H1 (cell line): Measurements from ENCODE around the gene CTBP2. TPM values are rescaled to one million over a fixed set of nuclear protein-coding genes. Genes with fewer than 3 reads are reported as not detected.

Source experiments
- CTCF ChIA-PET: fragments of 300-600 bp; sonication (Branson Sonifier 250); formaldehyde crosslinking; loops from one replicate; lab custom pipeline; 2021; ENCODE audit not compliant: partially characterized antibody; lab: Charles Lee
- POLR2A ChIA-PET: fragments of 300-600 bp; sonication (Branson Sonifier 250); formaldehyde crosslinking; loops from one replicate; lab custom pipeline; 2021; ENCODE audit warnings: inconsistent platforms; ENCODE audit not compliant: partially characterized antibody; lab: Charles Lee
- DNase-seq, 2 experiments: peaks; one replicate each; pipeline versions ENCODE4 v3.0.0 to v3.0.0-alpha.2; 2010 to 2022; ENCODE audit warnings: low spot score in 2 of 2, low read depth in 1 of 2, mixed read lengths in 1 of 2
- FAIRE-seq: peaks from 2 replicates; lab custom pipeline; 2011; peaks lifted over from hg19 to GRCh38; lab: Jason Lieb, UNC
- H2AFZ ChIP-seq: 2 replicates; pipeline ENCODE4 v1.8.1; 2012; ENCODE audit warnings: low read length, inconsistent platforms
- H2AK5ac ChIP-seq: 2 replicates; pipeline ENCODE4 v1.6.1; 2013; ENCODE audit warnings: low read depth, low read length
- H2BK120ac ChIP-seq: replicated peaks from 2 replicates; pipeline ENCODE3; 2013; ENCODE audit warnings: low read depth, low read length, inconsistent platforms
- H2BK12ac ChIP-seq: 2 replicates; pipeline ENCODE4 v1.6.1; 2013; ENCODE audit warnings: low read depth, low read length
- H2BK15ac ChIP-seq: 2 replicates; pipeline ENCODE4 v1.6.1; 2013; ENCODE audit warnings: low read length
- H2BK20ac ChIP-seq: 2 replicates; pipeline ENCODE4 v1.6.1; 2013; ENCODE audit warnings: low read length
- H2BK5ac ChIP-seq: 2 replicates; pipeline ENCODE4 v1.6.1; 2013; ENCODE audit warnings: low read depth, low read length
- H3K14ac ChIP-seq: 2 replicates; pipeline ENCODE4 v1.6.1; 2013; ENCODE audit warnings: inconsistent platforms; ENCODE audit not compliant: insufficient read length
- H3K18ac ChIP-seq: 2 replicates; pipeline ENCODE4 v1.6.1; 2013; ENCODE audit warnings: low read length; ENCODE audit errors: extremely low read depth
- H3K23ac ChIP-seq: 2 replicates; pipeline ENCODE4 v1.6.1; 2013; ENCODE audit warnings: inconsistent platforms; ENCODE audit not compliant: insufficient read length
- H3K23me2 ChIP-seq: 2 replicates; pipeline ENCODE4 v1.6.1; 2013; ENCODE audit warnings: low read depth, low read length
- H3K27ac ChIP-seq: 2 replicates; pipeline ENCODE4 v1.6.1; 2011; ENCODE audit warnings: low read depth, low read length, inconsistent platforms
- H3K27me3 ChIP-seq, 4 experiments: replicated peaks in 1 of 4; 1 replicate in 1 of 4; 2 replicates in 3 of 4; pipeline versions ENCODE4 v1.6.1 to v1.8.1; 2011 to 2013; ENCODE audit warnings: low read length in 3 of 4, mild to moderate bottlenecking in 3 of 4, inconsistent platforms in 2 of 4, mixed read lengths in 2 of 4, moderate library complexity in 1 of 4; ENCODE audit not compliant: control insufficient read depth in 3 of 4, insufficient read depth in 3 of 4; ENCODE audit errors: extremely low read depth in 1 of 4
- H3K36me3 ChIP-seq, 4 experiments: 2 replicates each; pipeline versions ENCODE4 v1.6.1 to v1.8.1; 2011 to 2013; ENCODE audit warnings: mild to moderate bottlenecking in 4 of 4, low read length in 3 of 4, moderate library complexity in 2 of 4, control low read depth in 1 of 4, inconsistent platforms in 1 of 4; ENCODE audit not compliant: insufficient read depth in 4 of 4, control insufficient read depth in 2 of 4
- H3K4ac ChIP-seq: replicated peaks from 2 replicates; pipeline ENCODE3; 2013; ENCODE audit warnings: low read length, low read depth, mixed read lengths, inconsistent platforms; ENCODE audit not compliant: insufficient read length
- H3K4me1 ChIP-seq, 4 experiments: replicated peaks in 1 of 4; 1 replicate in 1 of 4; 2 replicates in 3 of 4; pipeline versions ENCODE4 v1.6.1 to v1.8.1; 2011 to 2013; ENCODE audit warnings: low read length in 3 of 4, inconsistent platforms in 2 of 4, mixed read lengths in 1 of 4; ENCODE audit not compliant: insufficient read depth in 4 of 4, control insufficient read depth in 3 of 4
- H3K4me2 ChIP-seq, 2 experiments: 2 replicates each; pipeline versions ENCODE4 v1.6.1 to v1.8.1; 2011 to 2013; ENCODE audit warnings: low read depth in 2 of 2, low read length in 2 of 2, control low read depth in 1 of 2, inconsistent platforms in 1 of 2, mild to moderate bottlenecking in 1 of 2; ENCODE audit not compliant: insufficient read depth in 1 of 2
- H3K4me3 ChIP-seq, 4 experiments: fragments of 200-600, 300-600 bp in 1 of 4; sonication (generic), shearing (Covaris generic), sonication (Bioruptor Twin) in 1 of 4; 2 replicates each; pipeline versions ENCODE4 v1.5.1 to v1.8.1; 2011 to 2016; ENCODE audit warnings: low read length in 4 of 4, low read depth in 3 of 4, control low read depth in 2 of 4, inconsistent platforms in 2 of 4, mild to moderate bottlenecking in 2 of 4, mixed read lengths in 1 of 4, moderate library complexity in 1 of 4; ENCODE audit not compliant: insufficient read depth in 2 of 4; ENCODE audit errors: extremely low read depth in 1 of 4
- H3K56ac ChIP-seq: replicated peaks from 2 replicates; pipeline ENCODE3; 2013; ENCODE audit warnings: low read depth, mild to moderate bottlenecking, mixed read lengths, low read length, inconsistent platforms; ENCODE audit not compliant: insufficient read length
- H3K79me1 ChIP-seq: 2 replicates; pipeline ENCODE4 v1.6.1; 2013; ENCODE audit warnings: low read depth, low read length, control low read depth
- H3K79me2 ChIP-seq, 2 experiments: 2 replicates each; pipeline versions ENCODE4 v1.6.1 to v1.8.1; 2012 to 2013; ENCODE audit warnings: low read length in 2 of 2, mild to moderate bottlenecking in 2 of 2, inconsistent platforms in 1 of 2; ENCODE audit not compliant: insufficient read depth in 2 of 2, control insufficient read depth in 1 of 2
- H3K9ac ChIP-seq, 4 experiments: replicated peaks in 1 of 4; 1 replicate in 1 of 4; 2 replicates in 3 of 4; pipeline versions ENCODE4 v1.6.1 to v1.8.1; 2011 to 2013; ENCODE audit warnings: low read depth in 3 of 4, low read length in 3 of 4, control low read depth in 2 of 4, mild to moderate bottlenecking in 2 of 4, moderate library complexity in 2 of 4, inconsistent platforms in 1 of 4; ENCODE audit errors: extremely low read depth in 1 of 4
- H3K9me3 ChIP-seq, 2 experiments: 2 replicates each; pipeline versions ENCODE4 v1.6.1 to v1.8.1; 2012 to 2013; ENCODE audit warnings: mild to moderate bottlenecking in 2 of 2, moderate library complexity in 2 of 2, control low read depth in 1 of 2, inconsistent platforms in 1 of 2, low read depth in 1 of 2, low read length in 1 of 2, mixed read lengths in 1 of 2; ENCODE audit not compliant: insufficient read depth in 2 of 2
- H4K20me1 ChIP-seq, 2 experiments: replicated peaks in 1 of 2; 2 replicates each; pipeline versions ENCODE3 to v1.8.1; 2011 to 2013; ENCODE audit warnings: inconsistent platforms in 2 of 2, low read length in 2 of 2, mild to moderate bottlenecking in 1 of 2; ENCODE audit not compliant: insufficient read depth in 2 of 2, control insufficient read depth in 1 of 2
- H4K5ac ChIP-seq: 2 replicates; pipeline ENCODE4 v1.6.1; 2013; ENCODE audit warnings: low read length, low read depth, mixed read lengths, inconsistent platforms; ENCODE audit not compliant: insufficient read length
- H4K8ac ChIP-seq: 2 replicates; pipeline ENCODE4 v1.8.0; 2013; ENCODE audit warnings: mild to moderate bottlenecking, moderate library complexity, low read length, inconsistent platforms; ENCODE audit not compliant: insufficient read depth; ENCODE audit errors: extremely low read depth
- H4K91ac ChIP-seq: replicated peaks from 2 replicates; pipeline ENCODE3; 2013; ENCODE audit warnings: low read length, mixed read lengths, inconsistent platforms; ENCODE audit not compliant: insufficient read length
- CEBPB ChIP-seq: IDR thresholded peaks from 2 replicates; pipeline ENCODE4 v1.6.1; 2012; ENCODE audit warnings: low read depth, low read length
- CHD2 ChIP-seq: IDR thresholded peaks from 2 replicates; pipeline ENCODE4 v1.6.1; 2012; ENCODE audit warnings: low read length, improper control_type of control experiment
- CTBP2 ChIP-seq: IDR thresholded peaks from 2 replicates; pipeline ENCODE4 v1.7.0; 2011; ENCODE audit warnings: borderline replicate concordance, mild to moderate bottlenecking, moderate library complexity, mixed read lengths, low read length; ENCODE audit not compliant: insufficient read depth, insufficient read length
- JUND ChIP-seq: IDR thresholded peaks from 2 replicates; pipeline ENCODE4 v1.6.1; 2011; ENCODE audit warnings: mild to moderate bottlenecking, improper control_type of control experiment, low read length
- KDM5A ChIP-seq: fragments of 200-600 bp; IDR thresholded peaks from 2 replicates; pipeline ENCODE4 v1.7.1; 2012; ENCODE audit warnings: mild to moderate bottlenecking, low read length, inconsistent platforms, mixed read lengths
- MAX ChIP-seq: IDR thresholded peaks from 2 replicates; pipeline ENCODE4 v1.6.1; 2012; ENCODE audit warnings: inconsistent platforms
- SIRT6 ChIP-seq: IDR thresholded peaks from one replicate; pipeline ENCODE4 v1.7.1; 2012; ENCODE audit warnings: low read length, inconsistent platforms
- SUZ12 ChIP-seq: fragments of 200-600 bp; sonication (generic); IDR thresholded peaks from 2 replicates; pipeline ENCODE4 v1.6.1; 2012; ENCODE audit warnings: mild to moderate bottlenecking, inconsistent platforms, low read length, moderate library complexity, mixed read lengths
- TAF7 ChIP-seq: optimal IDR thresholded peaks from 2 replicates; pipeline ENCODE3; 2011; ENCODE audit warnings: low read depth, mild to moderate bottlenecking, inconsistent platforms, low read length, moderate library complexity, borderline replicate concordance
- WGBS, 2 experiments: shearing (Covaris generic) in 1 of 2; methylation state at CpG; one replicate each; pipeline versions ENCODE4 v1.1.6 to v1.1.7; 2013 to 2015; ENCODE audit warnings: low lambda C conversion rate in 2 of 2, mixed read lengths in 2 of 2, inconsistent platforms in 1 of 2, low coverage in 1 of 2, missing lambda C conversion rate in 1 of 2; ENCODE audit not compliant: insufficient replicate concordance in 2 of 2, insufficient coverage in 1 of 2, insufficient read length in 1 of 2; ENCODE audit errors: extremely low coverage in 1 of 2, missing lambda C conversion rate in 1 of 2; 5-methylcytosine and 5-hydroxymethylcytosine counted together
- polyA plus RNA-seq, 7 experiments: library from polyadenylated mRNA; depleted of rRNA in 3 of 7; stranded (reverse) in 5 of 7; unstranded in 2 of 7; fragments of >200 nt in 5 of 7; fragments of 200-250 nt in 2 of 7; gene quantifications; 1 replicate in 5 of 7; 2 replicates in 1 of 7; 4 replicates in 1 of 7; pipeline versions ENCODE4 v1.2.1 to v1.2.3, GENCODE V29; 2011 to 2013; ENCODE audit warnings: missing spikeins in 2 of 7, mixed read lengths in 2 of 7
- total RNA-seq: library from RNA; stranded (reverse); fragmentation: NEBNext Ultra II Directional; extraction: Animal tissue kit (Norgen Biotek cat#: 25700); gene quantifications from 2 replicates; pipeline ENCODE4 v1.2.1, GENCODE V29; 2021

The CTBP2 gene
- total and polyA plus RNA-seq, 2 of the 8 experiments (the other 6 are each of a cell fraction or from before 2014, with no cell fraction given), result 208 to 221 TPM

GRCh38 chr10:125106586-125106985 is 53.8 kb downstream of the CTBP2 start:
- no peak for FAIRE-seq
- ChIA-PET CTCF (interaction anchor here (1.3 kb wide), 1 partner anchor 30 kb away, joined by 3 read pairs; no protein-coding TSS in a partner anchor), POLR2A (interaction anchor here (1.9 kb wide), 1 partner anchor 18 kb away, joined by 4 read pairs; no protein-coding TSS in a partner anchor)
- Histone ChIP-seq H3K27me3 (no peaks in the 10 kb centered on the region), H3K36me3 (peaks cover 12 to 77% (median 32%) of the 10 kb centered on the region in 4 experiments), H3K27ac (no peak overlapping the region), H3K14ac (no peak overlapping the region), H3K9me3 (no peaks in the 10 kb centered on the region), H2BK5ac (no peak overlapping the region), H3K4ac (no peak overlapping the region), H3K4me3 (no peak overlapping the region), H2BK20ac (no peak overlapping the region), H4K20me1 (peaks cover 71 to 85% of the 10 kb centered on the region in 2 experiments), H2BK15ac (no peak overlapping the region), H2BK12ac (no peak overlapping the region), H3K23ac (no peak overlapping the region), H3K56ac (no peak overlapping the region), H4K8ac (no peak overlapping the region), H3K4me2 (no peak overlapping the region), H3K23me2 (no peaks in the 10 kb centered on the region), H4K91ac (no peak overlapping the region), H4K5ac (no peak overlapping the region), H2AFZ (no peak overlapping the region), H3K4me1 (peaks cover 16 to 42% (median 28%) of the 10 kb centered on the region in 4 experiments), H3K9ac (no peak overlapping the region; a peak in 1 of 7 replicates), H2AK5ac (no peak overlapping the region), H3K79me1 (peaks cover 25% of the 10 kb centered on the region), H3K18ac (no peak overlapping the region), H3K79me2 (peaks cover 59 to 100% of the 10 kb centered on the region in 2 experiments), H2BK120ac (no peak overlapping the region)
- WGBS, 2 experiments, result 95% methylated on average over 9 of the region's 9 CpGs; no CpG with 5 or more reads in 1 of the 2 experiments
- no peak for DNase-seq
- TF ChIP-seq CEBPB (no peak), SUZ12 (no peak), MAX (no peak), TAF7 (no peak), CHD2 (no peak), KDM5A (no peak), CTBP2 (no peak), JUND (no peak), SIRT6 (no peak)
